ENCODE measurements around the gene OR10A7. TPM values are rescaled to one million over a fixed set of nuclear protein-coding genes. Genes with fewer than 3 reads are reported as not detected.

OR10A7 gene
- total and polyA plus RNA-seq, 8 donors = not detected

GRCh38 chr12:55253281-55253680, 32.5 kb downstream of the OR10A7 start:
- Histone ChIP-seq H3K27ac (no peak overlapping the region), H3K27me3 (no peaks in the 10 kb centered on the region), H3K4me1 (no peaks in the 10 kb centered on the region), H3K9me3 (peaks cover 0 to 4% (median 0%) of the 10 kb centered on the region in 4 donors), H3K4me3 (no peak overlapping the region), H3K36me3 (no peaks in the 10 kb centered on the region)
- no peak for DNase-seq
- intact Hi-C loops (cut with DNase I; ENCODE audit: low total_unique reads) = no loop called here
- no peak for TF ChIP-seq CTCF (IDR thresholded peaks at IDR 0.05)
- no peak for TF ChIP-seq EP300 (IDR thresholded peaks at IDR 0.05)
- TF ChIP-seq POLR2AphosphoS5 (IDR thresholded peaks at IDR 0.05) = no peak
- no peak for TF ChIP-seq POLR2A (IDR thresholded peaks at IDR 0.05)

DNA sequence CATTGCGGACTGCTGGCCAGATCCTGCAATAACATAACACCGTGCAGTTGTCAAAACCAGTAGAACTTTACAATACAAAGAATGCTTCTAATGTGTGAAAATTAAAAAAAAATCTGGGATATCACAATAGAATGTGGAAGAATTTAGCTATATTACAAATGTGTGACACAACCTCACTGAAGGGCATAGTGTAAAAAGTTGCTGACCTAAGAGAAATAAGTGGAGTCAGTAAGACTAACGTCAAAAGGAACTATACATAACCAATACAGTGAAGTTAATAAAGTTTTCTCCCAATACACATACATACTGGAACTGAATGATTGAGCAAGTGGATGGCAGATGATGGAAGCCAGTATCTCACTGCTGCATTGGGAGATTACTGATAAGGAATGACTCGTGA, 36.0 kb downstream of the OR10A7 start:
- intact Hi-C loops (cut with DNase I; ENCODE audit: low total_unique reads) = no loop called here
- H3K27ac ChIP-seq = no peak overlapping the region
- no peak overlapping the region for H3K4me3 ChIP-seq
- H3K27me3 ChIP-seq = no peaks in the 10 kb centered on the region
- no peaks in the 10 kb centered on the region for H3K36me3 ChIP-seq
- H3K9me3 ChIP-seq = peaks cover 0 to 4% (median 0%) of the 10 kb centered on the region in 4 donors
- H3K4me1 ChIP-seq = no peaks in the 10 kb centered on the region
- TF ChIP-seq CTCF (IDR thresholded peaks at IDR 0.05) (no peak), POLR2A (IDR thresholded peaks at IDR 0.05) (no peak), POLR2AphosphoS5 (IDR thresholded peaks at IDR 0.05) (no peak), EP300 (IDR thresholded peaks at IDR 0.05) (no peak)
- DNase-seq = no peak
- WGBS, 5 donors = 86 to 91% (median 89%) methylated on average over 4 of the region's 4 CpGs

GRCh38 chr12:55258303-55258702, 37.5 kb downstream of the OR10A7 start:
- no peak for DNase-seq
- H3K4me1 ChIP-seq = no peaks in the 10 kb centered on the region
- peaks cover 0 to 4% (median 0%) of the 10 kb centered on the region in 4 donors for H3K9me3 ChIP-seq
- WGBS, 5 donors = 56 to 73% (median 65%) methylated on average over 2 of the region's 2 CpGs
- H3K4me3 ChIP-seq = no peak overlapping the region
- intact Hi-C loops (cut with DNase I; ENCODE audit: low total_unique reads) = no loop called here
- TF ChIP-seq POLR2AphosphoS5 (IDR thresholded peaks at IDR 0.05) = no peak
- no peak overlapping the region for H3K27ac ChIP-seq
- H3K27me3 ChIP-seq = no peaks in the 10 kb centered on the region
- H3K36me3 ChIP-seq = no peaks in the 10 kb centered on the region

Other genes starting within 250 kb of the OR10A7 start
- 1 to 10 TPM in 1 of 5 donors, not detected in 4; 1.7 TPM for gene TESPA1, start 236.3 kb upstream of the OR10A7 start, total RNA-seq
- 1 to 10 TPM in 1 of 3 donors, under 1 TPM in 2; 0.81 to 2.6 (median 0.83) TPM for gene TESPA1, start 236.3 kb upstream of the OR10A7 start, polyA plus RNA-seq
- gene NEUROD4, start 201.1 kb upstream of the OR10A7 start, total RNA-seq = not detected
- gene NEUROD4, start 201.1 kb upstream of the OR10A7 start, polyA plus RNA-seq = not detected
- gene OR9K2, start 94.6 kb upstream of the OR10A7 start, total RNA-seq = not detected
- gene OR9K2, start 94.6 kb upstream of the OR10A7 start, polyA plus RNA-seq = not detected
- gene OR6C74, start 23.6 kb downstream of the OR10A7 start, total RNA-seq = not detected
- gene OR6C74, start 23.6 kb downstream of the OR10A7 start, polyA plus RNA-seq = not detected
- not detected for gene OR6C6, start 75.5 kb downstream of the OR10A7 start, total RNA-seq
- gene OR6C6, start 75.5 kb downstream of the OR10A7 start, polyA plus RNA-seq = not detected
- not detected for gene OR6C1, start 93.3 kb downstream of the OR10A7 start, total RNA-seq
- not detected for gene OR6C1, start 93.3 kb downstream of the OR10A7 start, polyA plus RNA-seq
- not detected for gene OR6C3, start 109.7 kb downstream of the OR10A7 start, total RNA-seq
- gene OR6C3, start 109.7 kb downstream of the OR10A7 start, polyA plus RNA-seq = not detected
- gene OR6C75, start 141.9 kb downstream of the OR10A7 start, total RNA-seq = not detected
- gene OR6C75, start 141.9 kb downstream of the OR10A7 start, polyA plus RNA-seq = not detected
- gene OR6C65, start 179.5 kb downstream of the OR10A7 start, total RNA-seq = not detected
- gene OR6C65, start 179.5 kb downstream of the OR10A7 start, polyA plus RNA-seq = not detected
- gene OR6C76, start 205.2 kb downstream of the OR10A7 start, total RNA-seq = not detected
- not detected for gene OR6C76, start 205.2 kb downstream of the OR10A7 start, polyA plus RNA-seq
- gene OR6C2, start 223.1 kb downstream of the OR10A7 start, total RNA-seq = not detected
- not detected for gene OR6C2, start 223.1 kb downstream of the OR10A7 start, polyA plus RNA-seq
- not detected for gene OR6C70, start 249.1 kb downstream of the OR10A7 start, total RNA-seq
- not detected for gene OR6C70, start 249.1 kb downstream of the OR10A7 start, polyA plus RNA-seq

Measured in stomach (tissue), 9 donors.